ENCODE measurements around the gene SAPCD1.

Gene SAPCD1

GRCh38 chr6:31763619-31763940 lies 1.1 kb downstream of the SAPCD1 start:
- Histone ChIP-seq H3K27me3 (ENCODE audit: insufficient read depth, low read length) (no peaks in the 10 kb centered on the region; the same call in 1 of the 2 replicates), H3K36me3 (ENCODE audit: insufficient read depth, low read depth, low read length) (peaks cover 21% of the 10 kb centered on the region), H3K9me3 (ENCODE audit: insufficient read depth, low read depth, low read length) (no peaks in the 10 kb centered on the region), H3K4me3 (ENCODE audit: low read length) (no peak overlapping the region), H3K27ac (ENCODE audit: low read length) (no peak overlapping the region), H3K4me1 (ENCODE audit: insufficient read depth, low read length) (peaks cover 7% of the 10 kb centered on the region; the same call in 1 of the 2 replicates), H3K9ac (ENCODE audit: low read depth, low read length) (no peak overlapping the region; the same call in 1 of the 2 replicates)

GRCh38 chr6:31764198-31764597 lies 1.7 kb downstream of the SAPCD1 start:
- Histone ChIP-seq H3K9me3 (ENCODE audit: insufficient read depth, low read depth, low read length) (no peaks in the 10 kb centered on the region), H3K4me1 (ENCODE audit: insufficient read depth, low read length) (peaks cover 7% of the 10 kb centered on the region; the same call in 1 of the 2 replicates), H3K27me3 (ENCODE audit: insufficient read depth, low read length) (no peaks in the 10 kb centered on the region; the same call in 1 of the 2 replicates), H3K27ac (ENCODE audit: low read length) (no peak overlapping the region), H3K4me3 (ENCODE audit: low read length) (no peak overlapping the region), H3K9ac (ENCODE audit: low read depth, low read length) (no peak overlapping the region), H3K36me3 (ENCODE audit: insufficient read depth, low read depth, low read length) (peaks cover 17% of the 10 kb centered on the region)

- H3K9ac ChIP-seq (ENCODE audit: low read depth, low read length), result no peak overlapping the region
- peaks cover 7% of the 10 kb centered on the region; the same call in 1 of the 2 replicates for H3K4me1 ChIP-seq (ENCODE audit: insufficient read depth, low read length)
- no peak overlapping the region for H3K27ac ChIP-seq (ENCODE audit: low read length)
- no peak overlapping the region for H3K4me3 ChIP-seq (ENCODE audit: low read length)
- H3K36me3 ChIP-seq (ENCODE audit: insufficient read depth, low read depth, low read length), result peaks cover 12% of the 10 kb centered on the region
- no peaks in the 10 kb centered on the region for H3K9me3 ChIP-seq (ENCODE audit: insufficient read depth, low read depth, low read length)
- H3K27me3 ChIP-seq (ENCODE audit: insufficient read depth, low read length), result no peaks in the 10 kb centered on the region; the same call in 1 of the 2 replicates
These were observed 3.1 kb downstream of the SAPCD1 start for GRCh38 chr6:31765559-31765909.

DNA sequence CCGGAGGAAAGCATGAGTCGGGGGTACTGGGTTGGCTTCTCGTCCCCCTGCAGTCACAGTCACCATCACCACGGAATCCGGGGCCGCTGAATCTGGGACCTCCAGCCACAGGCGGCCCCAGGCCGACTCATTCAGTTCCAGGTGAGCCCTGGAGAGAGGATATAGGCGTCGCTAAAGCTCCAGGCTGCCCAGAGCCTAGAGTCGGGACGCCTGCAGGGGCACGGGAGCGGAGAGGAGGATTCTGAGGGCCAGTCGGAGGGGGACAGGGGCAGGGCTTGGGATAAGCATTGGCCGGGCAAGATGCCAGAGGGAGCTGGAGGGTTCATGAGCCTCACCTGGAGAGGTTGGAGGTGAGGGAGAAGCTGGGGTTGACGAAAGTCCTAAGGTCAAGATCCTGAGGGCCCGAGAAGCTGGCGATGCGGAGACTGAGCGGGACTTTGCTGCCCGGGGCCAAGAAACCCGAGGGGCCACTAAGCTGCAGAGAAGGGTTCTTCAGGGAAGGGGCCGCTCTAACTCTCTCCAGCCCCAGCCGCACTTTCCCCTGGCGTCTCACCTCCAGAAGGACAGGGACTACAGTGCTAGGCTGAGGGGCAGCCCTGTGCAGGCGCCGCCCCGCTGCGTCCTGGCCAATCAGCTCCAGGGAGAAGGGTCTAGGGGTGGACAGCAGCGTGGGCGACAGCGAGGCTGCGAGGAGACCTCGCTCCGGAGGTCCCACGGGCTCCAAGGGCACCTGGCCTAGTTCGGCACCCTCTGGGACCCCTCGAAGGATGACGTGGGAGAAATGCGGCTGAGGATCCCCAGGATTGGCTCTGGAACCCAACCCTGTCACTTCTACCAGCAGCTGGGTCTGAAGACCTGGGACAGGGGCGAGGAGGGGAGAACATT lies 3.7 kb downstream of the SAPCD1 start:
- H3K9ac ChIP-seq (ENCODE audit: low read depth, low read length), result peak overlapping the region; percentile 23; the same call in 1 of the 2 replicates
- H3K36me3 ChIP-seq (ENCODE audit: insufficient read depth, low read depth, low read length), result peaks cover 12% of the 10 kb centered on the region
- H3K9me3 ChIP-seq (ENCODE audit: insufficient read depth, low read depth, low read length), result no peaks in the 10 kb centered on the region
- peaks cover 7% of the 10 kb centered on the region; the same call in 1 of the 2 replicates for H3K4me1 ChIP-seq (ENCODE audit: insufficient read depth, low read length)
- no peaks in the 10 kb centered on the region; the same call in 1 of the 2 replicates for H3K27me3 ChIP-seq (ENCODE audit: insufficient read depth, low read length)
- peak overlapping the region; percentile 58; the same call in 1 of the 2 replicates for H3K4me3 ChIP-seq (ENCODE audit: low read length)
- H3K27ac ChIP-seq (ENCODE audit: low read length), result no peak overlapping the region

GRCh38 chr6:31767096-31767645 lies 4.7 kb downstream of the SAPCD1 start:
- Histone ChIP-seq H3K9ac (ENCODE audit: low read depth, low read length) (no peak overlapping the region), H3K27me3 (ENCODE audit: insufficient read depth, low read length) (no peaks in the 10 kb centered on the region; the same call in 1 of the 2 replicates), H3K4me1 (ENCODE audit: insufficient read depth, low read length) (peaks cover 7% of the 10 kb centered on the region; the same call in 1 of the 2 replicates), H3K36me3 (ENCODE audit: insufficient read depth, low read depth, low read length) (peaks cover 4% of the 10 kb centered on the region), H3K27ac (ENCODE audit: low read length) (no peak overlapping the region), H3K4me3 (ENCODE audit: low read length) (no peak overlapping the region), H3K9me3 (ENCODE audit: insufficient read depth, low read depth, low read length) (no peaks in the 10 kb centered on the region)

GRCh38 chr6:31768363-31769257 lies 6.2 kb downstream of the SAPCD1 start:
- Histone ChIP-seq H3K36me3 (ENCODE audit: insufficient read depth, low read depth, low read length) (no peaks in the 10 kb centered on the region; the same call in 1 of the 2 replicates), H3K9ac (ENCODE audit: low read depth, low read length) (no peak overlapping the region), H3K9me3 (ENCODE audit: insufficient read depth, low read depth, low read length) (no peaks in the 10 kb centered on the region), H3K27me3 (ENCODE audit: insufficient read depth, low read length) (no peaks in the 10 kb centered on the region; the same call in 1 of the 2 replicates), H3K4me1 (ENCODE audit: insufficient read depth, low read length) (0 out of 2 replicates have a peak, but pooled peaks cover 2% of the 10 kb centered on the region), H3K4me3 (ENCODE audit: low read length) (no peak overlapping the region), H3K27ac (ENCODE audit: low read length) (no peak overlapping the region)

GRCh38 chr6:31769684-31770371 lies 7.4 kb downstream of the SAPCD1 start:
- H3K9ac ChIP-seq (ENCODE audit: low read depth, low read length), result no peak overlapping the region
- H3K4me3 ChIP-seq (ENCODE audit: low read length), result no peak overlapping the region
- no peaks in the 10 kb centered on the region for H3K4me1 ChIP-seq (ENCODE audit: insufficient read depth, low read length)
- H3K27ac ChIP-seq (ENCODE audit: low read length), result no peak overlapping the region
- no peaks in the 10 kb centered on the region; the same call in 1 of the 2 replicates for H3K27me3 ChIP-seq (ENCODE audit: insufficient read depth, low read length)
- no peaks in the 10 kb centered on the region for H3K9me3 ChIP-seq (ENCODE audit: insufficient read depth, low read depth, low read length)
- no peaks in the 10 kb centered on the region for H3K36me3 ChIP-seq (ENCODE audit: insufficient read depth, low read depth, low read length)

- H3K36me3 ChIP-seq (ENCODE audit: insufficient read depth, low read depth, low read length), result no peaks in the 10 kb centered on the region
- no peaks in the 10 kb centered on the region for H3K4me1 ChIP-seq (ENCODE audit: insufficient read depth, low read length)
- no peak overlapping the region for H3K27ac ChIP-seq (ENCODE audit: low read length)
- H3K9ac ChIP-seq (ENCODE audit: low read depth, low read length), result no peak overlapping the region
- no peaks in the 10 kb centered on the region for H3K9me3 ChIP-seq (ENCODE audit: insufficient read depth, low read depth, low read length)
- no peaks in the 10 kb centered on the region; the same call in 1 of the 2 replicates for H3K27me3 ChIP-seq (ENCODE audit: insufficient read depth, low read length)
- H3K4me3 ChIP-seq (ENCODE audit: low read length), result no peak overlapping the region
These were observed 8.4 kb downstream of the SAPCD1 start for GRCh38 chr6:31770860-31771259.

DNA sequence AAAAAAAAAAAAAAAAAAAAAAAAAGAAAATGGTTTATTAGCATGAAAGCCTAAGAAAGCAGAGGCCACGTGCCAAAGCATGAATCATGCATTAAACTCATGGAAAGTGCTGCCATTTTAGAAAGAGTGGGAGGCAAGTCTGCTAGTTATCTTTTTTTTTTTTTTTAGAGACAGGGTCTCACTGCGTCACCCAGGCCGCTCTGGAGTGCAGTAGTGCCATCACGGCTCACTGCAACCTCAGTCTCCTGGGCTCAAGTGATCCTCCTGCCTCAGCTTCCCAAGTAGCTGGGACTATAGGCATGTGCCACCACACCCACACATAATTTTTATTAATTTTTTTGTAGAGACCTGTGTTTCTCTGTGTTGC lies 9.5 kb downstream of the SAPCD1 start:
- no peaks in the 10 kb centered on the region for H3K36me3 ChIP-seq (ENCODE audit: insufficient read depth, low read depth, low read length)
- H3K27ac ChIP-seq (ENCODE audit: low read length), result no peak overlapping the region
- H3K4me3 ChIP-seq (ENCODE audit: low read length), result no peak overlapping the region
- no peaks in the 10 kb centered on the region for H3K9me3 ChIP-seq (ENCODE audit: insufficient read depth, low read depth, low read length)
- no peaks in the 10 kb centered on the region for H3K27me3 ChIP-seq (ENCODE audit: insufficient read depth, low read length)
- no peaks in the 10 kb centered on the region for H3K4me1 ChIP-seq (ENCODE audit: insufficient read depth, low read length)
- no peak overlapping the region for H3K9ac ChIP-seq (ENCODE audit: low read depth, low read length)

- Histone ChIP-seq H3K4me3 (ENCODE audit: low read length) (no peak overlapping the region), H3K36me3 (ENCODE audit: insufficient read depth, low read depth, low read length) (peaks cover 24% of the 10 kb centered on the region), H3K9ac (ENCODE audit: low read depth, low read length) (no peak overlapping the region), H3K4me1 (ENCODE audit: insufficient read depth, low read length) (no peaks in the 10 kb centered on the region), H3K9me3 (ENCODE audit: insufficient read depth, low read depth, low read length) (no peaks in the 10 kb centered on the region), H3K27ac (ENCODE audit: low read length) (no peak overlapping the region), H3K27me3 (ENCODE audit: insufficient read depth, low read length) (no peaks in the 10 kb centered on the region)
These were observed 12.7 kb downstream of the SAPCD1 start for GRCh38 chr6:31775184-31775583.
